Lower lobe of right lung (tissue), 2 donors: ENCODE measurements around the gene TMEM219. TPM values are rescaled to one million over a fixed set of nuclear protein-coding genes. Genes with fewer than 3 reads are reported as not detected.

ENCODE experiments used
- ATAC-seq, 2 donors: fragments of 200-7000 bp; cut with Tn5 transposase; one replicate each; pipeline ENCODE4 v1.9.1; 2020 to 2022; ENCODE audit warnings: mild to moderate bottlenecking in 2 of 2, moderate library complexity in 2 of 2
- DNase-seq: peaks from one replicate; pipeline ENCODE4 v3.0.0-alpha.2; 2020
- H3K27ac ChIP-seq: fragments of 200-600 bp; one replicate; pipeline ENCODE4 v1.8.0; 2022
- H3K27me3 ChIP-seq: fragments of 200-600 bp; one replicate; pipeline ENCODE4 v1.8.0; 2022; ENCODE audit warnings: low read depth
- H3K36me3 ChIP-seq: fragments of 200-600 bp; one replicate; pipeline ENCODE4 v1.8.0; 2022; ENCODE audit warnings: mild to moderate bottlenecking
- H3K4me1 ChIP-seq: fragments of 200-600 bp; one replicate; pipeline ENCODE4 v1.8.0; 2022
- H3K4me3 ChIP-seq: fragments of 200-600 bp; one replicate; pipeline ENCODE4 v1.8.0; 2022; ENCODE audit warnings: mild to moderate bottlenecking
- H3K9me3 ChIP-seq: fragments of 200-600 bp; one replicate; pipeline ENCODE4 v1.8.0; 2022
- CTCF ChIP-seq: fragments of 200-600 bp; IDR thresholded peaks from one replicate; pipeline ENCODE4 v1.8.0; 2022; ENCODE audit warnings: antibody characterized with exemption, mild to moderate bottlenecking
- intact Hi-C: fragments of 100-400 bp; cut with DNase I; formaldehyde crosslinking; loops from one replicate; pipeline ENCODE4 v1.11.0; 2022
- total RNA-seq: library from RNA; stranded (reverse); fragmentation: NEBNext Ultra II Directional; extraction: Animal tissue kit (Norgen Biotek cat#: 25700); gene quantifications from one replicate; pipeline ENCODE4 v1.2.1, GENCODE V29; 2021
- donor health status: DM: no; HTN: yes; CAD: no; lungs with severe emphysema.

The TMEM219 gene
- total RNA-seq, 1 donor from 2014 or later: 148 TPM

GRCh38 chr16:29971304-29971703 is 9.4 kb downstream of the TMEM219 start:
- intact Hi-C loops: no loop called here
- H3K9me3 ChIP-seq: no peaks in the 10 kb centered on the region
- H3K4me3 ChIP-seq: no peak overlapping the region
- peaks cover 21% of the 10 kb centered on the region for H3K4me1 ChIP-seq
- H3K27me3 ChIP-seq: no peaks in the 10 kb centered on the region
- DNase-seq: peak; percentile 28
- no peak overlapping the region for H3K27ac ChIP-seq
- no peak for ATAC-seq
- no peak for TF ChIP-seq CTCF
- H3K36me3 ChIP-seq: peaks cover 55% of the 10 kb centered on the region

GRCh38 chr16:29972500-29972899 is 10.6 kb downstream of the TMEM219 start:
- Histone ChIP-seq H3K9me3 (no peaks in the 10 kb centered on the region), H3K36me3 (peaks cover 51% of the 10 kb centered on the region), H3K27me3 (no peaks in the 10 kb centered on the region), H3K4me3 (no peak overlapping the region), H3K4me1 (peaks cover 28% of the 10 kb centered on the region), H3K27ac (no peak overlapping the region)
- TF ChIP-seq CTCF: no peak
- ATAC-seq (no peak), DNase-seq (no peak)
- intact Hi-C loops: no loop called here

DNA sequence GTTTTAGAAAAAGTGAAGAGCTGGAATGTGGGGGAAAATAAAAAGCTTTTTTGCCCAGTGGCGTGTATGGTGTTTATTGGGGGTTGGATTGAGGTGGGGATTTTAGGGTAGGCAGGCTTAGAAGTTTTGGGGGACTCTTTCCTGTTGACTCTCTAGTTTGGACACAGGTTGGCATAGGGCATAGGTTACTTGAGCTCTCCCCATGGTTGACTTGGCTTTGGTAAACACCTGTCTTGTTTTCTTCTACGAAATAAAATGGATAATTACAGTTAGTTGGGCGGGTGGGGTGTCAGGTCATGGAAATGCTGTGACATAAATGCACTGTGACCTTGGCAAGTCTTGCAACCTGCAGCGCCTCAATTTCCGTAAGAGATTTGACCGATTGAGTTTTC is 11.1 kb downstream of the TMEM219 start:
- no peaks in the 10 kb centered on the region for H3K27me3 ChIP-seq
- H3K27ac ChIP-seq: peak overlapping the region; percentile 91
- peaks cover 28% of the 10 kb centered on the region for H3K4me1 ChIP-seq
- H3K36me3 ChIP-seq: peaks cover 51% of the 10 kb centered on the region
- intact Hi-C loops: no loop called here
- no peak for TF ChIP-seq CTCF
- peak overlapping the region; percentile 99 for H3K4me3 ChIP-seq
- H3K9me3 ChIP-seq: no peaks in the 10 kb centered on the region
- no peak for DNase-seq
- no peak for ATAC-seq

DNA sequence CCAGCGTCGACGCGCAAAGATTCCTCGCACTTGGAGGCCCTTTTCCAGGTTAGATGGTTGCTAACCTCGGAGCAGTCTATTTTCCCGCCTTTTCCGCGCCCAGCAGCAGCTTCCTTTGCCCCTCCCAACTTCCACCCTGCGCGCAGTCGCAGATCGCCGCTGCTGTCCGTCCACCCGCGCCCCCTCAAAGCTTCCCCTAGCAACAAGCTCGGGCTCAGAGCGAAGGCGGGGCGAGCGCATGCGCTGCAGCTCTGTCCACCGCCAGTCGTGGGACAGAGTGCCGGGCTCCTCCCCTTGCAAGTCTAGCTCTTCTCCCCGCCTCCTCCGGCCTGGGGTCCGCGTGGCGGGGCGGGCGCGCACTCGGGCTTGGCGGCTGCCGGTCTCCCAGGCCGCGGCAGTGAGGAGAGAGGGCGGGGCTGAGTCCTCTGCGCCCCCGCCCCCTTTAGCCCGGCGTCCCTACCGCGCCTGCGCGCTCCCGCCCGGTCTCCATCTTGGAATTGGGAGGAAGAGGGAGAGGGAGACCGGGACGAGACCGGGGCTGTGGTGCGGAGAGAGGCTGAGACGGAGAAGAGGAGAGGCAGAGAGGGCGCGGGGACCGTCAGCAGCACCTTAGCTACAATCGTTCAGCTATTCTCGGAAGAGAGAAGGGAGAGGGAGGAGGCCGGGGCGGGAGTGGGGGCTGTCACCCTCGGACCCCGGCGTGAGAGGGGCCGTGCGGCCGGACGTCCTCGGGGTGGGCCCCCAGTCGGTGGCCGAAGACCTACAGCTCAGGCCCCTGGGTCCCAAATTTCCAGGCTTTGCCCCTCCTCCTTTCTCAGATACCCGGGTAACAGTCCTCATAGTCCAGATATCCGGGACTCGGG is 11.7 kb downstream of the TMEM219 start, which contains the start of gene TAOK2:
Gene TAOK2 (plus strand): TSS at position 485 of the 863 bp plus-strand sequence. CDS start 3,905 bp downstream, outside the sequence.
- Histone ChIP-seq H3K9me3 (no peaks in the 10 kb centered on the region), H3K4me1 (peaks cover 28% of the 10 kb centered on the region), H3K27me3 (no peaks in the 10 kb centered on the region), H3K27ac (peak within 1 kb of the TSS; percentile 91), H3K4me3 (peak within 1 kb of the TSS; percentile 99), H3K36me3 (peaks cover 51% of the 10 kb centered on the region)
- ATAC-seq (peak; percentile 98 to 99), DNase-seq (peak; percentile 99)
- intact Hi-C loops: no loop called here
- TF ChIP-seq CTCF: no peak

GRCh38 chr16:29974291-29975133 is 12.6 kb downstream of the TMEM219 start:
- intact Hi-C loops: no loop called here
- peak overlapping the region; percentile 99 for H3K4me3 ChIP-seq
- ATAC-seq: peak; percentile 26 to 31
- H3K27ac ChIP-seq: peak overlapping the region; percentile 91
- no peaks in the 10 kb centered on the region for H3K9me3 ChIP-seq
- H3K4me1 ChIP-seq: peaks cover 28% of the 10 kb centered on the region
- DNase-seq: peak; percentile 59
- H3K36me3 ChIP-seq: peaks cover 51% of the 10 kb centered on the region
- TF ChIP-seq CTCF: no peak
- H3K27me3 ChIP-seq: no peaks in the 10 kb centered on the region
